ENCODE data around the gene DAZL.
"Not testable (repeated sequence)": the region's sequence is repeated elsewhere in the genome, so short reads cannot be mapped to it uniquely, and the experiment has no call there.

DAZL gene

GRCh38 chr3:16604887-16605602, at the start of gene DAZL:
TSS of gene DAZL (minus strand) at chr3:16605423. CDS start at chr3:16605205, 218 bp downstream.
- DNase-seq = no peak

GRCh38 chr3:16654976-16655375, 49.8 kb upstream of the DAZL start:
- no peak for DNase-seq

- DNase-seq = no peak
Measured at GRCh38 chr3:16653712-16654111, 48.5 kb upstream of the DAZL start.

GRCh38 chr3:16647668-16648067, 42.4 kb upstream of the DAZL start:
- DNase-seq = no peak

- no peak for DNase-seq
Measured at GRCh38 chr3:16639806-16640205, 34.6 kb upstream of the DAZL start.

- no peak for DNase-seq
Measured at GRCh38 chr3:16633948-16634347, 28.7 kb upstream of the DAZL start.

GRCh38 chr3:16632395-16632794, 27.2 kb upstream of the DAZL start:
- no peak for DNase-seq

GRCh38 chr3:16618721-16619120, 13.5 kb upstream of the DAZL start:
- DNase-seq = no peak

GRCh38 chr3:16617155-16617554, 11.9 kb upstream of the DAZL start:
- DNase-seq = not testable (repeated sequence)

GRCh38 chr3:16616083-16616482, 10.9 kb upstream of the DAZL start:
- DNase-seq = no peak

GRCh38 chr3:16614033-16615031, 9.1 kb upstream of the DAZL start:
- DNase-seq = no peak

GRCh38 chr3:16609927-16610580, 4.8 kb upstream of the DAZL start:
- DNase-seq = no peak

- no peak for DNase-seq
Measured at GRCh38 chr3:16608816-16609215, 3.6 kb upstream of the DAZL start.

GRCh38 chr3:16607718-16608117, 2.5 kb upstream of the DAZL start:
- DNase-seq = no peak

GRCh38 chr3:16606398-16606797, 1.2 kb upstream of the DAZL start:
- DNase-seq = no peak

- DNase-seq = no peak
Measured at GRCh38 chr3:16605966-16606365, 743 bp upstream of the DAZL start.

GRCh38 chr3:16604433-16604832, 790 bp downstream of the DAZL start:
- no peak for DNase-seq

GRCh38 chr3:16601537-16602005, 3.7 kb downstream of the DAZL start:
- DNase-seq = no peak

GRCh38 chr3:16600780-16601536, 4.3 kb downstream of the DAZL start:
- DNase-seq = peak; percentile 41

- no peak for DNase-seq
Measured at GRCh38 chr3:16599694-16600093, 5.5 kb downstream of the DAZL start.

- no peak for DNase-seq
Measured at GRCh38 chr3:16596352-16597032, 8.7 kb downstream of the DAZL start.

GRCh38 chr3:16595778-16596177, 9.4 kb downstream of the DAZL start:
- DNase-seq = no peak

Measured in NCI-H446 treated with DMSO at 0.1 percent for 48 hours (cell line).